ENCODE results near the gene SST.

DNA sequence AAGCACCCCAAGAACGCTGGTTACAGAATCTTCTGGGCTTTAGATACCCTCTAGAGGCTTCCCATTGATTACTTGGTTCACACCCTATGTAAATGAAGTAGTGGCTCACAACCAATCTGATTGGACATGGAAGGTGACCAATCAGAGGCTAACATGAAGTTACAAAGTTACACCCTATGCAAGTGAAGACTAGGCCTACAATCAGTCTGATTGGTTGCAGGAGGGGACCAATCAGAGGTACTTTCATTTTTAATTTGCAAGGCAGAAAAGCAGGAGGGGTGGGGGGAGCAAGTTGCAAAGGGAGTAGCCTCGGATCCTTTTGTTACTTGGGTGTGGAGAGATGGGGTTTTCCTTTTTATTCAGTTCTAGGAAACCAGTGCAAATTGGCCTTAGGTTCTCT lies 43.3 kb upstream of the SST start:
- TF ChIP-seq POLR2A (IDR thresholded peaks at IDR 0.05) (no peak), CTCF (IDR thresholded peaks at IDR 0.05) (no peak)
